ENCODE measurements around the gene CYS1.

Gene CYS1

DNA sequence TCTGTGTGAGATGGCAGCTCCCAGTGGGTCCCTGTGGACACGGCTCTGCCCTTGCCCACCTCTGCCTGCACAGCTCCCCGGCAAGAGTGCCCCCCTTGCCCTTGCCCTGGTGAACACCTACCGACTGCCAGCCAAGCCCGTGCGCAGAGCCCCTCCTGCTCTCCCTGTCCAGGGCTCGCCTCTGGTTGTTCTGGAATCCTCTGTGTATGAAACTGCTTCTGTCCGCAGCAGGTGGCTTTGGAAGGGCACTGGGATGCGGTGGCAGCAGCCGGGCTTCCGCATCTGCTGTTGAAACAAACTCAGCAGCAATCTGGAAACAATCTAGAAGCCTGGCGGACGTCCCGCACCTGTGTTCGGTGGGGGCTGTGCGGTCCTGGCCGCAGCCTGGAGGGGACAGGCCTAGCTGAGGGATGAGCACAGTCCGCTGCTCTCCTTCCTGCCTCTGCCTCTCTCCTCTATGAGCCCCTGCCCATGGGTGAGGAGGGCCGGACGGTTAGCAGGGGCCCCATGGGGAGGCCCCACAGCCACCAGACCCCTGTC lies 70.9 kb downstream of the CYS1 start:
- POLR2A ChIA-PET (ENCODE audit: low non-redundant PET) = no interaction called here
- H3K27ac ChIP-seq = no peak overlapping the region
- no peak for DNase-seq (ENCODE audit: low spot score)
- TF ChIP-seq, protein P1, sequence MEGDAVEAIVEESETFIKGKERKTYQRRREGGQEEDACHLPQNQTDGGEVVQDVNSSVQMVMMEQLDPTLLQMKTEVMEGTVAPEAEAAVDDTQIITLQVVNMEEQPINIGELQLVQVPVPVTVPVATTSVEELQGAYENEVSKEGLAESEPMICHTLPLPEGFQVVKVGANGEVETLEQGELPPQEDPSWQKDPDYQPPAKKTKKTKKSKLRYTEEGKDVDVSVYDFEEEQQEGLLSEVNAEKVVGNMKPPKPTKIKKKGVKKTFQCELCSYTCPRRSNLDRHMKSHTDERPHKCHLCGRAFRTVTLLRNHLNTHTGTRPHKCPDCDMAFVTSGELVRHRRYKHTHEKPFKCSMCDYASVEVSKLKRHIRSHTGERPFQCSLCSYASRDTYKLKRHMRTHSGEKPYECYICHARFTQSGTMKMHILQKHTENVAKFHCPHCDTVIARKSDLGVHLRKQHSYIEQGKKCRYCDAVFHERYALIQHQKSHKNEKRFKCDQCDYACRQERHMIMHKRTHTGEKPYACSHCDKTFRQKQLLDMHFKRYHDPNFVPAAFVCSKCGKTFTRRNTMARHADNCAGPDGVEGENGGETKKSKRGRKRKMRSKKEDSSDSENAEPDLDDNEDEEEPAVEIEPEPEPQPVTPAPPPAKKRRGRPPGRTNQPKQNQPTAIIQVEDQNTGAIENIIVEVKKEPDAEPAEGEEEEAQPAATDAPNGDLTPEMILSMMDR (conservative IDR thresholded peaks at IDR 0.05; ENCODE audit: low read depth) = no peak
- CTCF ChIA-PET = no interaction called here

DNA sequence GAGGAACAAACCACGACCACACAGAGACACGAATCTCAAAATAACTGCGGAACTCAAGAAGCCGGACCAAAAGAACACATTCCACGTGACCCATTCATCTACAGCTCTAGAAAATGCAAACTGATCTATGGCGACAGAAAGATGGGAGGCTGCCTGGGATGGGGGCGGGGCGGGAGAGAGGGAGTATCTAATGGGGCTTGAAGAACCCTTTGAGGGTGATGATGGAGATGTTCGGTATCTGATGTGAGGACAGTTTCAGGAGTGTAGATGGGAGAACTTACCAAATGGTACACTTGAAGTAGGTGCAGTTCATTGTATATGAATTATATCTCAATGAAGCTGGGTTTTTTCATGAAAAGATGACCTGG lies 71.4 kb downstream of the CYS1 start:
- ChIA-PET POLR2A (ENCODE audit: low non-redundant PET) (interaction anchor here (0.7 kb wide), 1 partner anchor 11 kb away, joined by 4 read pairs; no protein-coding TSS in a partner anchor), CTCF (interaction anchor here (0.6 kb wide), 2 partner anchors 32 to 663 kb away, joined by 3 read pairs; no protein-coding TSS in a partner anchor)
- TF ChIP-seq, protein P1 (conservative IDR thresholded peaks at IDR 0.05; ENCODE audit: low read depth) = no peak
- no peak overlapping the region for H3K27ac ChIP-seq
- DNase-seq (ENCODE audit: low spot score) = no peak

DNA sequence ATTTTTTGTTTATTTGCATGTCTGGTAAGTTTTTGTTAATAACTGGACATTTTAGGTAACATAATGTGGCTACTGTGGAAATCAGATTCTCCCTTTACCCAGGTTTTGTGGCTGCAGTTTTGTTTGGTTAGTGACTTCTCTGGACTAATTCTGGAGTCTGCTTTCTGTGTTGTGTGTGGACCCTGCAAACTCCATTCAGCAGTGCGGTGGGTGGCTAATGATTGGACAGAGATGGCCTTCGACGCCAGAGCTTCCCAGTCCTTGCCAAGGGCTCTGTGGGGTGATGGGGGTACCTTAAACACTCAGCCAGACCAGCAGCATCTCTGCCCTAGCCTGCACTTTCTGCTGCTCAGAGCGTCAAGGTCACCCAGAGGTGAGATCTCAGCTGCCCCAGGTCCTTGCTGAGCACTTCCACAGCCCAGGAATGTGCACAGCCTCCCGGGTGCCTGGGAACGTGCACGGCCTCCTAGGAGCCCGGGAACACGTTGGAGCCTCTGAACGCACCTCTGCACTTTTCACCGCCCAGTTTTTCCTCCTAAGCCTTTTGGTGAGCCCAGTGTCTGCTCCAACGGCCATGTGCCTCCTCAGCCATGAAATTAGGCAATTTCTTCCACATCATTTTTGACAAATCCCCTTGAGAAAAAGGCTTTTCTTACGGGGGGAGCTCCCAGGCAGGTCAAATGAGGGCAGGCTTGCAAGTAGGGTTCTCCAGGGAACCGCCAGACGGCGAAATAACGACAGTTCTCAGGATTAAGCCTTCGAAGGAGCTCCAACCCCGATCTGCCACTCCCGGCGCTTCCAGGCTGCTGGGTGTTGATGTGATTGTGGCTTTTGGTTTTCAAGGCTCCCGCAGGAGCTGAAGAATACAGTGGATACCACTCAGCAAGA lies 72.0 kb downstream of the CYS1 start:
- no peak for DNase-seq (ENCODE audit: low spot score)
- TF ChIP-seq, protein P1 (conservative IDR thresholded peaks at IDR 0.05; ENCODE audit: low read depth) = no peak
- POLR2A ChIA-PET (ENCODE audit: low non-redundant PET) = interaction anchor here (0.7 kb wide), 1 partner anchor 10 kb away, joined by 4 read pairs; no protein-coding TSS in a partner anchor
- CTCF ChIA-PET = interaction anchor here (0.6 kb wide), 2 partner anchors 31 to 663 kb away, joined by 3 read pairs; no protein-coding TSS in a partner anchor
- no peak overlapping the region for H3K27ac ChIP-seq

DNA sequence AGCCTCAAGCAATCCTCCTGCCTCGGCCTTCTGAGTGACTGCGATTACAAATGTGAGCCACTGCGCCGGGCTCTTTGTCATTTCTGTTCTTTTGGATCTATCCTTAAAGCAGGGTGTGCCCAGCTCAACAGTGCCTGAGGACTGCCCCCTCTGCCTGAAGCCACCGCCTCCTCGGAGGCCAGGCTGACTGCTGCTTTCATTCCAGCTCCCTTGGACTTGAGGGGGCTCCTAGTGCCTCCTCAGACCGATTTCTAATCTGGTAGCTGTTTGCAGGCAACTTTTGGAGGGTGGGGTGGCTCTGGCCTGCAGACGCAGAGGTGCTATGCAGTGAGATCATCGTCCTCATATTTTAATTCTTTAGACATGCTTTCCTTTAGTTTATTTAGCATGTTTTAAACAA lies 72.8 kb downstream of the CYS1 start:
- ChIA-PET POLR2A (ENCODE audit: low non-redundant PET) (no interaction called here), CTCF (no interaction called here)
- H3K27ac ChIP-seq = no peak overlapping the region
- TF ChIP-seq, protein P1 (conservative IDR thresholded peaks at IDR 0.05; ENCODE audit: low read depth) = no peak
- DNase-seq (ENCODE audit: low spot score) = no peak
